ENCODE measurements around the gene RBM38.

The RBM38 gene

DNA sequence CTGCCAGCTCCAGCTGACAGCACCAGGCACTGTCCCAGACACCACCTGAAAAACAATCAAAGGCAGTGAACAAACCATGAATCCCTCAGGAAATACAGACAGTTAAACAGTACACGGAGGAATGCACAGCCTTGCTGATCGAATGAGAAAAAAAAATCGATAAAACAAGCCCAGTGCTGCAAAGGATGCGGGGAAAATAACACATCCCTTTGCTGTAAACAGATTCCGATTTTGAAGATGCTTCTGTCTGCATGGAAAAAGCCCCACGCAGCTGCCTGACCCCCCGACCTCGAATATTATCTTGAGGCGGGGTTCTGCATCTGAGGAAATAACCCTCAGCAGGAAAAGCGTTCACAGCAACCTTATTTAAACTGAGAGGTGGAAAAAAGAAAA lies 43.9 kb downstream of the RBM38 start:
- no peak for DNase-seq (ENCODE audit: low read depth in 2 of 2, low spot score in 1 of 2)

DNA sequence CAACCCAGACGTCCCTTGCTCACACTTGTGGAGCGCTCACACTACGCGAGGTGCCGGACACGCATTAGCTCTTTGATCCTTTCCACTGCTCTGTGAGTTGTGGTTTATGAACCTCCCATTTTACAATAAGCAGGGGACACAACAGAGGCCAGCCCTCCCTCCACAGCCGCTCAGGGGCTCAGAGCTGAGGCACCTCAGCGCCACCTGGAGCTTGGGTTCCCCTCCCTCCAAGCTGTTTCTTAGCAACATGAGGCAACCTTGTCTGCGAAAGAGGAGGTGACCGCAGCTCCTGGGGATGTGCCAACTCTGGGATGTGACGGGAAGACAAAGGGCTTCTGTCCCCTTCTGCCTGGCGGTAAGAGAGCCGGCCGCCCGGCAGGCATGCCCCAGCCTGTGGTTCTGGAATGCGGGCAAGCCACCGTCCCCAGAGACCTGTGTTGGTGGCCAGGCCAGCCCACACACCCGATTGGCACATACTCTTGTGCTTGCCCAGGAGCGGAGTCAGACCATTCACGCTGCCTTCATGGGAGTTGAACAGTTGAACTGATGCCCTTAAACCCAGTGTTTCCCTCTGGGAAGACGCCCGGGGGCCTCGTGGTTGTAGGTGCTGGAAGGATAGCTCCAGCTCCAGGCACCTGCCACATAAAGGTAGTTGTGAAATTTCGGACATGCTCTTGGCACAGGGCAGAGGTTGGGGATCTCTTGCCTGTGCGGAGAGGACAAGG lies 44.5 kb downstream of the RBM38 start:
- DNase-seq (ENCODE audit: low read depth in 2 of 2, low spot score in 1 of 2) = no peak

DNA sequence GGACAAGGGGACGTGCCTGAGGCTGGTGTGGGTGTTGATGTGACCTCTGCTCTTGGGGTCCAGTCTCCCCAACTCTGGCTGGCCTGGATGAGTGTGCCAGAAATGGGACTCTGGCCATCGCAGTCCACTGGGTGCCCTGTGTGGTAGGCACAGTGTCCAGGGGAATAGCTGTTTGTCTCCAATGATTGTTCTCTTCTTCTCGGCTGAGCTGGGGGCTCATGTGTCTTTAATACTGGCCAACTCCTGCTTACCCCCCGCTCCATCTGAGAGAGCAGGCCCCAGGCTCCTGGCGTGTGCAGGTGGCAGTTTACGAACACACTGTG lies 45.0 kb downstream of the RBM38 start:
- no peak for DNase-seq (ENCODE audit: low read depth in 2 of 2, low spot score in 1 of 2)

DNA sequence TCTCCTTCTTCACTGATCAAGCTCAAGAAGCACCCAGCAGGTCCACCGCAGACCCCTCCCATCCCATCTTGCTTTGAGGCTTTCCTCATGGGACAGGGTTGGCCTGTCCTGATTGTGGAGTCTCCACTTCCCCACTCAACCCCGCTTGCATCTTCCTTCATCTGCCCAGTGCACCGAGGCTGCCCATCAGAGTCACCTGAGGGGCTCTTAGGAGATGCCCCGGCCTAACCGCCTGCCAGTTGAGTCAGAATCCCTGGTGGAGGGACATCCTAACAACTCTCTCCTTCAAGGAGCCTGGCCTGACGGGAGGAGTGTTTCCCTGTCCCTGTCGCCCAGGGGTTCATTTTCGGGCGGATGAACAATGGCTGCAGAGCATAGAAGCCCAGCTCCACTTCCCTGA lies 46.1 kb downstream of the RBM38 start:
- no peak for DNase-seq (ENCODE audit: low read depth in 2 of 2, low spot score in 1 of 2)

DNA sequence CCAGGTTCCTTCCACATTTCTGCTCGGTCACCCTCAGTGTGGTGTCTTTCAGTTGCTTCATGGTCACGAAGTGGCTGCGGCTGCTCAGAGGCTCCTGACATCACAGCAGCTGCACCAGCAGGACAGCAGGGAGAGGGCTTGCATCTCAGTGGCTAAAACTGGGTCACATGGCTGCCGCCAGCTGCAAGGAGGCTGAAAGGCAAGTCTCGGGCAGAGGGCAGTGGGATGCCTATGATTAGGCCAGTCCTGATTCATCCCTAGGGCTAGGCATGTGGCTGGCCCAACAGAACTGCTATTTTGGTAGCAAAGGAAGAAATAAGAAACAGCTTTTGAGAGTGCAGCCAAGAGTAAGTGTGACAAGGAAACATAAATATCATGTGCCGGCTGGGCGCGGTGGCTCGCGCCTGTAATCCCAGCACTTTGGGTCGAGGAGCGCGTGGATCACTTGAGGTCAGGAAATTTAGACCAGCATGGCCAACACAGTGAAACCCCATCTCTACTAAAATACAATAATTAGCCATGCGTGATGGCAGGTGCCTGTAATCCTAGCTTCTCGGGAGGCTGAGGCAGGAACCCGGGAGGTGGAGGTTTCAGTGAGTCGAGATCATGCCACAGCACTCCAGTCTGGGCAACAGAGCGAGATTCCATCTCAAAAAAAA lies 46.6 kb downstream of the RBM38 start:
- no peak for DNase-seq (ENCODE audit: low read depth in 2 of 2, low spot score in 1 of 2)

DNA sequence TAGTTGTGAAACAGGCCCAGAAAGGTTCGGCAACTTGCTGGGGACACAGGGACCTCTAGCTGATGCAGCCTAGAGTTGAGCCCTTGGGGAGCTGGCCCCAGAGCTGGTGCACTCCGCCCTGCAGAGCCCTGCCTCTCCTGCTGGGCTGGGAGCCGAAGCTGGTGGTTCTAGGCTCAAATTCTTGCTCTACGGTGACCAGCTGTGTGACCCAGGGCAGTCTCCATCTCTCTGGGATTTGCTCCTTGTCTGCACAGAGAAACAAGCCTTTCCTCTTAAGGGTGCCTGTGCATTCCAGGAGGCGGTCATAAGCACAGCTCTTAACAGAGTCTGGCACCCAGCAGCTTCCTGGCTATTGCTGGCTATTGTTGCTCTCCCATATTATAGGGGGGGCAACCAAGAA lies 47.4 kb downstream of the RBM38 start:
- no peak for DNase-seq (ENCODE audit: low read depth in 2 of 2, low spot score in 1 of 2)

DNA sequence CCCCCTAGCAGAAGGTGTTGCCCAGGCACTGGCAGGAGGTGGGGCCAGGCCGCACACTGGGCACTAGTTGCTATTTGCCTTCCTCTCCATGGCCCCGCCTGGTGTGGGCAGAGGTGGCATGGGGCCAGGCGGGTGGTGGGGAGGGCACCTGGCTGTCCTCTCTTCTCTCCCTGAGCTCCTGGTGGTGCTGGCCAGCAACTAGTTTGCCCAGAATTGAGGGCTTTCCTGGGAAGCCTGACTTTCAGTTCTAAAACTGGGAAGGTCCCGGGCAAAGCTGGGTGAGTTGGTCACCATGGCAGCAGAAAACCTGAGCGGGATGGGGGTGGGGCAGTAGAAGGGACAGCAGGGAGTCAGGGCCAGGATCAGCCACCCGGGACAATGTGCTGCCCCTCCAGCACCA lies 48.2 kb downstream of the RBM38 start:
- DNase-seq (ENCODE audit: low read depth in 2 of 2, low spot score in 1 of 2) = no peak

DNA sequence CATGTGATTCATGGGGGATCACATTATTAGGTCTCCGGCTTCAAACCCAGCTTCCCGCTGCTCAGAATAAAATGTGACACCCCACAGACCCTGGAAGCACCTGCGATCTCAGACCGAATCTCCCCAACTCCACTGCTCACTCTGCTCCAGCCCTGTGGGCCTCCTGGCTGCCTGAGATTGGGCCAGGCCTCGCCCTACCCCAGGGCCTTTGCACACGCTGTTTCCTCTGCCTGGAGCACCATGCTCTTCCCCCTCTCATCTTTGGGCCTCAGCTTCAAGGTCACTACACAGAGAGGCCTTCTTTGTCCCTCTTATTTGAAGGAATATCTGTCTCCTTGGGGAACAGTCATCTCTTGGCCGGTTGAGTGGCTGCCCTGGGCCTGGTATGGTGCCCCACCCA lies 48.8 kb downstream of the RBM38 start:
- no peak for DNase-seq (ENCODE audit: low read depth in 2 of 2, low spot score in 1 of 2)

DNA sequence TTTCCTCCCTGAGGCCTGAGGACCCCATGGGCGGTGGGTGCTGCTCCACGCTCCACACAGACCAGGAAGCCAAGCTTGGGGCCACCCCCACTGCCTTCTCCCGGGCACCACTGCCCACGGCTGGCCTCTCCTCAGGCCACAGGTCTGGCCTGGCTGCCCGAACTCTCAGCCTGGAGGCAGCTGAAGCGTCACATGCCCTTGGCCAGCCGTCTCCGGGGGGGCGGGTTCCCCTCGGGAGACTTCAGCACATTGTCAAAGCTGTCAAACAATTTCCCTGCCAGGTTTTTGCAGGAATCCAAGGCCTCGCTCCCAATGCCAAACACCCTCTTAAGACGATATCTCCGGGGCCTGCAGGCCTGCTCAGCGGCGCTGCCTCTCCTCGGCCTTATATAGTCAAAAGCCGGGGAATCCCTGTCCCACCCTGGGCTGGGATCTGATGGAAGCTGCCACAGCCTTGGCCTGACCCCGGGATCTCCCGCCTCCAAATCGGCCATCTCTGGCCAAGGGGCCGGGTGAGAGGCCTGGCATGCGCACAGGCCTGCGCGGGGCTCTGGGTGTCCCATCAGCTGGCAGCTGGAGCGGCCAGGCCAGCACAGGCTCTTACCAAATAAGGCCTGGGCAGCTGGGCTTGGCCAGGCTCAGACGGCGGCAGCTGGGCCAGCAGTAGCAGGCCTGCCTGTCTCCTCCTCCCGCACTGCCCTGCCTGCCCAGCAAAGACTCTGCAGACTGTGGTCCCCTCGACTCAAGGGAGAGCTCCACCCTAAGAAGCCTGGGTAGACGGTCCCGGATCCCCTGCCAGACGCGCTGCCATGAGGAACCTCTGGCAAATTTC lies 49.7 kb downstream of the RBM38 start:
- DNase-seq (ENCODE audit: low read depth in 2 of 2, low spot score in 1 of 2) = no peak

DNA sequence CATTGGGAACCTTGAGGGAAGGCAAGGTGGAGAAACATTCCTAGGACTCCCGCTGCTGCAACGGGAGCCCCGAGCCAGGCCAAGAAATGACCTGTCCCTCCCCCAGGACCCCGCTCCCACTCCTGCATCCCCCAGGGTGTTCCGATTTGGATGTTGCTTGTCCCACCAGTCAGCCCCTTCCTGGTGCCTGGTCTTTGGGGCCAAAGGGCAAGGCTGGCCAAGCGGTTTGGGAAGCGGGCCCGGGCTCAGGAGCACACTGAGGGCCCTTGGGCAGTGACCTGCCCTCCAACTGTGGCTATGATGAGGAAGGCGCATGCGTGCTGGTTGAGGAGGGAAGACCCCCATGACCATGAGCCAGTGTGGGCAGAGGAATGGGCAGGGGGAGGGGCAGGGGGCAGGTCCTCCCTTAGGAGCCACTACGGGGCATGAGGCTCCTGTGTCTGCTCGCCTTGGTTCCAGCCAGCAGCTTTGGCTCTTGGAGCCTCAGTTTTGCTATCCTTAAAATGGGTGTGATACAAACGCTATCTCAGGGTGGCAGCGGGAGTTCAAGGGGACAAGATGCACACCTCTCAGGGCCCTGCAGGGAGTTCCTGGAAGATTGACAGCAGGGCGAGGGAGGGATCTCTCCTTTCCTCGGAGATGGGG lies 50.4 kb downstream of the RBM38 start:
- DNase-seq (ENCODE audit: low read depth in 2 of 2, low spot score in 1 of 2) = no peak

DNA sequence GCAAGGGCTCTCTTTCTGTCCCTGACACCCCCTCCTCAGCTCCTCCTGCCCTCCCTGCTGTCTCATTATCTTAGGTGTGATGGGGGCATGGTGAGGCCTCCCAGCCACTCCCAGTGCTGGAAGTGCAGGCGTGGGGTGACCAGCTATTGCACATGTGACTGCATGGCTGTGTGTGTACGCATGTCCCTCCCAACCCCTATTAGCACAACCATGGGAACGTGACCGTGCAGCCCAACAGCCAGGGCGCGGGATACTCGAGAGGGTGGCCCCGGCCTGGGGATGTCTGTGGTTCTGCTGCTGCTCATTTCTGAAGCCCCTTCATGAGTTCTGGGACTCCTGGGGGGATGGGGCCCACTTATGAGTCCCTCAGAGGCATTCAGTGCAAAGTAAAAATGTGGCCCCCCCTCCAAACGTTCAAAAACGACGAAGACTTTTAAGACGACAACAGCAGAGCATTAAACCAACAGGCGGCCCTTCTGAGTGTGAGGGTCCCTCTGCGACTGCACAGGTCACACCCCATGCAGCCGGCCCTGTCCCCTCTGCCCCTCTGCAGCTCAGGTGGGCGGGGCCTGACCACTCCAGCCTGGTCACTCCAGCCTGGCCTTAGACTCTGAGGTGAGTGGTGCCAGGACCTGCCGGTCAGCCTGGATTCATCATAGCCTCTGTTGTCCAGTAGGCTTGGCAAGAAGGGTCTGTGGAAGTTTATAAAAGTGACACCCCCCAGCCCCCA lies 51.1 kb downstream of the RBM38 start:
- no peak for DNase-seq (ENCODE audit: low read depth in 2 of 2, low spot score in 1 of 2)

DNA sequence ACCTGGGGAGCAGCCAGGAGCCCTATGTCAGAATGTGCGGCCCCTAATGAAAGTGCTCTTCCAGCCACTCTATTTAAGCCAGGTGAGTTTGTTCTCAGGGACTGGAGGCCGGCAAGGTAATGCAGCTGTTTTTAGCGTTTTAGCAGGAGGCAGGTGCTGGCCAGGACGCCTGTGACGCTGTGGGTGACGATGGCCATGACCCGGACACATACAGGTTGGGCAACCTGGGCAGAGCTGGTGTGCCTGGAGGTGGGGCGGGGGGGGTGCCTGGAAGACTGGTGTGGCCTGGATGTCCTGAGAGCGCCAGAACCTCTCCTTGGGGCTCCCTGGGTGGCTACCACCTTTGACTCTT lies 51.7 kb downstream of the RBM38 start:
- no peak for DNase-seq (ENCODE audit: low read depth in 2 of 2, low spot score in 1 of 2)

DNA sequence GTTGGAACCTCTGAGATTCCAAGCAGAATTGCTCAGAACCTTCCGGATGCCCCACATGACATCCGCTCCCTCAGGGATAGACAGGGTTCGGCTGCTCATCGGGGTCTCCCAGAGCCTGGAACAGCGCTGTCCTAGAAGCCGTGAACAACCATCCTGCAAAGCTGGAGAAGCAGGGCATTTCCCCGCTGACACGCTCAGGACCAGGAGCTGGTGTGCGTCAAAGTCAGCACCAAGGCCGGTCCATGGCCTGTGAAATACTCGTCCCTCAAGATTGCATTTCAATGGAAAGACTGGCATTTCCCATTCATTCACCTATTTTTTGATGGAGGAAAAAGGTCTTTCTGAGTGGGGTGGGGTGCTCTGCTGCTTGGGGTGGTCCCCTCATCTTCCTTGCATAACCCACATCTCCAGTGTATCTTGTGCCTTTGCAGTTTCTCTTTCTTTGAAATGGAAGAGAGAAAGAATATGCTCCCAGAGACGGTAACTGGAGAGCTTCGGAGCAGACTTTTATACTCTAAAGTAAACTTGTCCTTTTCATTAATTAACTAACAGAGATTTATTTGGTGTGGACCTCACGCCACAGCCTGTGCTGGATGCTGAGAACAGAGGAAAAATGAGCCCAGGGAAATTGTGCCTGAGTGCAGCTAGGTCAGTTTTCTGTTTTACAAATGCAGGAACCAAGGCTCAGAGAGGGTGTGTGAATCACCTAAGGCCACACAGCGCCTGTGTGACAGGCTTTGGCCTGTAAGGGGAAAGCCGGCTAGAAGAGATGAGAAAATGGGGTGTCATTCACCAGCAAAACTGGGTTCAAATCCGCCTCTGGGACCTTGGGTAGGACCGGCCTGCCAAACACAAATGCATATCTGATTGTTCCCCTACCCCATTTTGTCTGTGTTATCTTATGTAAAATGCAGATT lies 52.4 kb downstream of the RBM38 start:
- DNase-seq (ENCODE audit: low read depth in 2 of 2, low spot score in 1 of 2) = no peak

DNA sequence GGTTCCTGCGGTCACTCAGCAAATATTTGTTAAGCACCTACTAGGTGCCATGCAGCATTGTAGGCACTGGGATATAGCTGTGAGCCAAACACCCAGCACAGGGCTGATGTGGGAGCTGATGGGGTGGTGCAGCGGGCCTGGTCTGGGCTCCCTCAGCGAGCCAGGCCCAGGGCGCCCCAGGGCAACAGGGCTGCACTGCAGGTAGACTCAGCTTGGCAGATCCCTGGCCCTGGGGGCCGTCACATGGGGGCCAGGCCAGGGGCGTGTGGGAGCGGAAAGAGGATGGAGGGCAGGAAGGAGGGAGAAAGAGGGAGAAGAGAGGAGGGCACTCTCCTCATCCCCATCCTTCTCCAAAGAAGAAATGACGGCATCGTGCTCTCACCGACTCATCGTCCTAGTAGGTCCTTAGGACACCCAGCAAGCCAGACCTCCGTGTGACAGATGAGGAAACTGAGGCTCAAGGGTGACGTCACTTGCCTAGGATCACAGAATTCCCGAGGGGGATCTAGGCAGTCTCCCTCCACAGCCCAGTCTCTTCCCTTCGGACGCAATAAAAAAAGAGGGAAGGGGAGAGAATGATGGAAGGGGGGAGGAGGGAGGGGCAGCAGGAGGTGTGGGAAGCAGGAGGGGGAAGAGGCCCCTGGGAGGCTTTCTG lies 53.3 kb downstream of the RBM38 start:
- DNase-seq (ENCODE audit: low read depth in 2 of 2, low spot score in 1 of 2) = no peak

DNA sequence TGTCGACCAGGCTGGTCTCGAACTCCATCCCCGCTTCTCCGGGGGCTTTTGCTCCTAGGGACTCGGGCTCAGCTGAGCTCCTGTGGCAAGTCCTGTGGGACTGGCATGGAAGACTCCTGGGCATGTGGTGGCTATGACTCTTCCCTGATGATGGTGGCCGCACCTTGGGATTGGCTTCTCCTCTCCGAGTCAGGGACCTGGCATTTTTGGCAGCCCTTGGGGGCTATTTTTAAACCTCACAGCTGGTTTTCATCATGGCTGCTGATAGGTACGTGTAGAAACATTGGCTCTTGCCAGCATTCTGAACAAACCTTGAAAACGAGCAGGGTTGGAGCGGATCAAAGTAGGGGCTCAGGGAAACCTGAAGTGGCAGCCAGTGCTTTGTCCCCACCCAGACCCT lies 54.1 kb downstream of the RBM38 start:
- no peak for DNase-seq (ENCODE audit: low read depth in 2 of 2, low spot score in 1 of 2)

DNA sequence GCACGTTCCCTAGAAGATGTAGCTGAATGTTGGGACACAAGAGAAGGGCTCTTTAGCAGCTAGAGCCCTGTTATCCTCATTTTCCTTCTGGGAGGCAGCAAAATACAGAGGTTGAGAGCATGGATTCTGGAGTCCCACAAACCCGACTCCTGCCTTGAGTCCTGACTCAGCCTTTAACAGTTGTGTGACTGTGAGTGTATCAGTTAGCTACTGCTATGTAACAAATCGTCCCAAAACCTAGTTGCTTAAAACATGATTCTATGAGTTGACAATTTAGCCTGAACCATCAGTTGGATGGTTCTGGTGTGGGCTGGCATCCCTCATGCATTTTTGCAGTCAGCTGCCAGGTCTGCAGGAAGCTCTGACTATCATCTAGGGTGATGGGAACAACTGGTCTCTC lies 54.6 kb downstream of the RBM38 start:
- no peak for DNase-seq (ENCODE audit: low read depth in 2 of 2, low spot score in 1 of 2)

DNA sequence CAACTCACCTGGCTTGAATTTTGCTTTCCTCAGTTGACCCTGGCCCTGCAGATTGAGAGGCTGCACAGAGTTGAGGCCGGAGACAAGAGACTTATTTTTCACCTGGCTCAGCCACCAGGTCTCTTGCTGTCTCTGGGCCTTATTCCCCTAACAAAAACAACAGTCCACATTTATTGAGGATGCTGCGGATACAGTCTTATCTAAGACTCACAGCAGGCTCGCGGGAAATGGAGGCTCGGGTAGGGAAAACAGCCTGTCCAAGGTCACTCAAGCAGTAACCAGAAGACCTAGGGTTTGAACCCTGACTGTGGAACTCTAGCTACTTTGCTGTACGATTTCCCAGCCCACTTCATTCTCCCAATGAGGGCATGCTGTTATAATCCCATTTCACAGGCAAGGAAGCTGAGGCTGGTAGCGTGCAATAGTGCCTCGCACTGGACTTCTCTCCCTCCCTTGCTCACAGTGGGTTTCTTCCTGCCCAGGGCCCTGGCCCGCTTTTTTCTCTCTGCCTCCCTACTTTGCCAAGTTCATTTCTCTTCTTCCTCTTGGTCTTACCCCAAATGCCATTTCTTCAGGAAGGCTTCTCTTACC lies 57.7 kb downstream of the RBM38 start:
- no peak for DNase-seq (ENCODE audit: low read depth in 2 of 2, low spot score in 1 of 2)

DNA sequence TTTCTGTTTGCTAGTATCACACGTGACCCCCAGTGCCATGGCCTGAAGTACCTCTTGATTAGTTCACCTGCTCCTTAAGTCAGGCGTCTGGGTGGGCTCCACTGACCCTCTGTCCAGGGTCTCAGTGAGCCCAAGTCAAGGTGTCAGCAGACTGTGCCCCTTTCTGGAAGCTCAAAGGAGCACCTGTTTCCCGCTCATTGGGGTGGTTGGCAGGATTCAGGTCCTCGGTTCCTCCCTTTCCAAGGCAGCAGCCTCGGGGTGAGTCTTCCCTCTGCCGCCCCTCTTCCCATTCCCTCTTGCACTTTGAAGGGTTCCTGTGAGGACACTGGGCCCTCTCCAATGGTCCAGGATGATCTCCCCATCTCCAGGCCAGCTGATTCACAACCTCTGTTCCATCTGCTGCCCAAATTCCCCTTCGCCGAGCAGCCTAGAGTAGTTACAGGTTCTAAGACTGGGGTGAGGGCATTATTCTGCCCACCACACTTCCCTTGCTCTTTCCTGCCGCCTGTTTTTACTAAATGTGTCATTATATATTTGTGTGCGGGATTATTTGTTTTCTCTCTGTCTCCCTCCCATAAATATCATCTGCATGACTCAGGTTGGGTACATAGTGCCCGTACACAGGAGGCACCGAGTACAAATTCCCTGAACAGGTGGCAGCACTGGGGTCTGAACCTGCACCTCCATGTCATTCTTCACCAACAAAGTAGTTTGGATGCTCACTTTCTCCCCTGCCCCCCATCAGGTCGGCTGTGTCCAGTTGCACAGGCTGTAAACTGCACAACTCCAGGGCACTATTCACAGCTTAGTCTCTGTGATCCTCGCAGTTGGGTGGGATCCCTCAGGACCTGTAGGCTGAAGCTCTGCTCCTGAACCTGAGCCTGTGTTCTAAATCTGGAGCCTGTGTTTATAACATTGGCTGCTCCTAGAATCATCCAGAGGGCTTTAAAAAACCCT lies 58.5 kb downstream of the RBM38 start:
- no peak for DNase-seq (ENCODE audit: low read depth in 2 of 2, low spot score in 1 of 2)

All from stimulated activated CD8-positive, alpha-beta memory T cell treated with anti-CD3 and anti-CD28 coated beads, Interleukin-4, amount 100 ng/mL, for 1 hour (primary cell).